GM10248 (cell line): Measurements from ENCODE around the gene C10orf120.

Experiments
- CTCF ChIA-PET: fragments of 300-600 bp; sonication (Branson Sonifier 250); formaldehyde crosslinking; extraction: SDS; loops from one replicate; lab custom pipeline; 2021; ENCODE audit warnings: antibody characterized with exemption; lab: Yijun Ruan, JAX
- POLR2A ChIA-PET: fragments of 350-650 bp; sonication (Branson Sonifier 250); formaldehyde crosslinking; extraction: SDS; loops from one replicate; lab custom pipeline; 2020; ENCODE audit warnings: antibody characterized with exemption; lab: Yijun Ruan, JAX
- DNase-seq: peaks from one replicate; pipeline ENCODE4 v3.0.0; 2012; ENCODE audit errors: extremely low spot score
- TF ChIP-seq, protein P1 (sequence below): IDR thresholded peaks from 2 replicates; pipeline ENCODE4 v1.5.1; 2012; ENCODE audit warnings: mild to moderate bottlenecking, low read depth; ENCODE audit errors: extremely low read depth, missing control alignments, control extremely low read depth

Gene C10orf120

DNA sequence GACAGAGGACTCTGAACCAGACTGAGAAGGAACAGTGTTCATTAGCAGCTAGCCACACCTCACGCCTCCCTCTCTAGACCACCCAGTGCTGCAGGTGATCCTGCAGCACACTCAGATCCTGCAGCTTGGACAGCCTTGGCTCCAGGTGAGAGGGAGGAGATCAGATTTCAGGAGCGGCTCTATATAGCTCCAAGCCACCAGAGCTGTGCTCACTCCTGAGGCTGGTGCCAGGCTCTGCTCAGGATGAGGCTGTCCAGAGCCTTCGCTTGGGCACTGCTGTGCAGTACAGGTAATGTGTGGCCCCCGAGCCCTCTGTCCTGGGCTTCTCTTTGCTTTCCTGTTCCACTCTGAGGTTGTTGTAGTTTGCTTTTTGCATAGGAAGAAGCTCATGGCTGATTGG lies 42.4 kb downstream of the C10orf120 start:
- DNase-seq: no peak
- ChIA-PET CTCF (interaction anchor here (1.0 to 3.8 kb wide), 3 partner anchors 8 to 18 kb away, joined by 3 to 22 read pairs (median 3); no protein-coding TSS in a partner anchor), POLR2A (no interaction called here)
- TF ChIP-seq, protein P1, sequence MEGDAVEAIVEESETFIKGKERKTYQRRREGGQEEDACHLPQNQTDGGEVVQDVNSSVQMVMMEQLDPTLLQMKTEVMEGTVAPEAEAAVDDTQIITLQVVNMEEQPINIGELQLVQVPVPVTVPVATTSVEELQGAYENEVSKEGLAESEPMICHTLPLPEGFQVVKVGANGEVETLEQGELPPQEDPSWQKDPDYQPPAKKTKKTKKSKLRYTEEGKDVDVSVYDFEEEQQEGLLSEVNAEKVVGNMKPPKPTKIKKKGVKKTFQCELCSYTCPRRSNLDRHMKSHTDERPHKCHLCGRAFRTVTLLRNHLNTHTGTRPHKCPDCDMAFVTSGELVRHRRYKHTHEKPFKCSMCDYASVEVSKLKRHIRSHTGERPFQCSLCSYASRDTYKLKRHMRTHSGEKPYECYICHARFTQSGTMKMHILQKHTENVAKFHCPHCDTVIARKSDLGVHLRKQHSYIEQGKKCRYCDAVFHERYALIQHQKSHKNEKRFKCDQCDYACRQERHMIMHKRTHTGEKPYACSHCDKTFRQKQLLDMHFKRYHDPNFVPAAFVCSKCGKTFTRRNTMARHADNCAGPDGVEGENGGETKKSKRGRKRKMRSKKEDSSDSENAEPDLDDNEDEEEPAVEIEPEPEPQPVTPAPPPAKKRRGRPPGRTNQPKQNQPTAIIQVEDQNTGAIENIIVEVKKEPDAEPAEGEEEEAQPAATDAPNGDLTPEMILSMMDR: no peak

DNA sequence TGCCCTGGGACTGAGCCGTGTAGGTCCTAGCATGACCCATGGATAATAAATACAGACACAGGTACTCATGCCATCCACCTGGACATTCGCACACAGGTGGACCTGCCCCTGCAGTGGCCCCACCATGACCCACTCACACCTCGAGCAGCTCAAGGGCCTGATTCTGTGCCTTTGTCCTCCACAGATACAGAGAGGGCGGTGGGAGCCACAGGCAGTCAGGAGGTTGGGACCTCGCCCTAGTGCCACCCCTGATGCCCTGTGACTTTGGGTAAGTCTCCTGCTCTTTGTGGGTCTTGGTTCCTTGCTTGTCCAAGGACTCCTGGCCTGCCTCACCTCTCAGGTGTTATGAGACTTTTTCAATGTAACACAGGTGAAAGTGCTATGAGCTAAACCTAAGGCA lies 42.9 kb downstream of the C10orf120 start:
- ChIA-PET CTCF (interaction anchor here (3.8 kb wide), 1 partner anchor 7 kb away, joined by 22 read pairs; no protein-coding TSS in a partner anchor), POLR2A (no interaction called here)
- TF ChIP-seq, protein P1: no peak
- no peak for DNase-seq

DNA sequence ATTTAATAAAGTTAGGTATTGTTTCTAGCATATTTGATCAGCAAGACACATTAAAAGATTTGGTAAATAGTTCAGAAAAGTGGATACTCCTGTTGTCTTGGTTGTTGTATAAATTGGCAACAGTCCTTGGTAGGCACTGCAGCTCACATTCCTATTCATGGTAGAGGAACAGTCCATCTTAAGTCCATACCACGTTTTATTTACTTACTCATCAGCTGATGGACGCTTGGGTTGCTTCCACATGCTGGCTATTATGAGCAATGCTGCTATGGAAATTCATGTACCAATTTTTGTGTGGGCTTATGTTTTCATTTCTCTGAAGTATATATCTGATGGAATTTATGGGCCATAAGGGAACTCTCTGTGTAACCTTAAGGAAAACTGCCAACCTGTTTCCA lies 43.3 kb downstream of the C10orf120 start:
- CTCF ChIA-PET: interaction anchor here (0.7 kb wide), 1 partner anchor 48 kb away, joined by 3 read pairs; no protein-coding TSS in a partner anchor
- TF ChIP-seq, protein P1: no peak
- POLR2A ChIA-PET: no interaction called here
- no peak for DNase-seq

DNA sequence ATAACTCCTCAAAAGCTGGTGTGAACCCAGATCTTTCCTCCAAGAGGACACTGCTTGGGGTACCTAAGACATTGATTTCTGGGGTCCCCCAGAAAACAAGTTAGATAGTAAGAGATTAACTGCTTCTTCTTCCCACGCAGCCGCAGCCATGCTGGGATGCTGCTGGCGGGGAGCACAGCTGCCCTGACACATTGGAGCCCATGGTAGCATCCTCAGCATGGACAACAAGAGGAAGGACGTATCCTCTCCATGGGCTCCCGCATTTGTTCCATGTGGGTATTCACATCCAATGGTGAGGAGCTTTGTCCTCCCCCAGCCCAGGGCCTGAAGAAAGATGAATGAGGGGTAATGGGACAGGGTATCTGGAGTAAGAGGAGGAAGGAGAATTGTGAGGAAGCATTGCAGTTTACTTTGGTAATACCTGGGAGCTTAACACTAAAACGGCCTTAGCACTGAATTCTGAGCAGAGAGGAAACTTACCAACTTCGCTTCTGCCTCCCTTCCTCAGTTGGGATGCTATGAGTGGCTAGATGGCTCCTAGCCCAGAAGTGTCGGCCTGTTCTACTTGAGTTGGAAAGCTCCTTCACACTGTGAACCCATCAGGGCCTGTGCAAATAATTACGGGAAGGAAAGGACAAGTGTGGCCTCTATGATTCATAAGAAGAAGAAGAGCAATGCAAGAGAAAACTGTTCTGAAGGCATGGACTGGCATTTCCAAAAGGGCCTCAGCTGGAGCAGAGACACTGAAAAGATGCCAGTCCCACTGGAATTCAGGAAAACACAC lies 43.9 kb downstream of the C10orf120 start:
- ChIA-PET CTCF (interaction anchor here (0.7 kb wide), 1 partner anchor 48 kb away, joined by 3 read pairs; no protein-coding TSS in a partner anchor), POLR2A (no interaction called here)
- no peak for DNase-seq
- TF ChIP-seq, protein P1: no peak

GRCh38 chr10:122650331-122650730 lies 49.3 kb downstream of the C10orf120 start:
- TF ChIP-seq, protein P1: no peak
- DNase-seq: no peak
- CTCF ChIA-PET: interaction anchor here (1.4 to 5.3 kb wide), 8 partner anchors 9 to 908 kb away, joined by 3 to 50 read pairs (median 10); a partner anchor contains a TSS
- POLR2A ChIA-PET: interaction anchor here (0.6 kb wide), 1 partner anchor 76 kb away, joined by 4 read pairs; no protein-coding TSS in a partner anchor

GRCh38 chr10:122649903-122650302 lies 49.7 kb downstream of the C10orf120 start:
- TF ChIP-seq, protein P1: no peak
- CTCF ChIA-PET: interaction anchor here (1.0 to 5.3 kb wide), 13 partner anchors 9 to 909 kb away, joined by 3 to 50 read pairs (median 9); a partner anchor contains a TSS
- no peak for DNase-seq
- POLR2A ChIA-PET: no interaction called here
